Stimulated activated CD4-positive, alpha-beta T cell treated with anti-CD3 and anti-CD28 coated beads, Interleukin-4, amount 100 ng/mL, for 24 hours (primary cell): ENCODE results near the gene UNC13D.
"Not testable (repeated sequence)": the region's sequence is repeated elsewhere in the genome, so short reads cannot be mapped to it uniquely, and the experiment has no call there.

Experiments
- DNase-seq: peaks from one replicate; pipeline ENCODE4 v3.0.0-alpha.2; 2020

UNC13D gene

GRCh38 chr17:75819116-75819515 is 25.1 kb downstream of the UNC13D start:
- DNase-seq, result no peak

DNA sequence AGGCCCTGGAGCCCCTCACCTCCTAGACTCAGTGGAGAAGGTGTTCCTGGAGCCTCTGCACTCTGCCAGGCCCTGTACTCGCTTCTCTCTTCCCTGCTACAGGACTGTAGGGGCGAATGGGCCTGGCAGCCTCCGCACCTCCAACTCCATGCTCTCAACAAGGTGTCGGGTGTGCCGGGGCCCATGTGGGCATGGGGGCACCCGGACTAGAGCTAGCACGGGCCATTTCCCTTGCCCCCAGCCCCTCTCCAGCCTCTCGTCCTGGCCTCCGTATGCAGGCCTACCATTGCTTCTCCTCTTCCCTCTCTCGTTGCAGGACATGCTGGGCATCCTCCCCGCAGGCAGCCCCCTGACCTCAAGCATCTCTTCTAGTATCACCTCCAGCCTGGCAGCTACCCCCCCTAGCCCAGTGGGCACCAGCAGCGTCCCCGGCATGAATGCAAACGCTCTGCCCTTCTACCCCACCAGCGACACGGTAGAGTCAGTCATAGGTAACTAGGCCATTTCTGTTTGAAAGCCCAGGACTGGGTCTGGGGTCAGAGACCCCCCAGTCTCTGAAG is 25.8 kb downstream of the UNC13D start:
- no peak for DNase-seq

GRCh38 chr17:75817571-75817970 is 26.6 kb downstream of the UNC13D start:
- no peak for DNase-seq

GRCh38 chr17:75816693-75817092 is 27.5 kb downstream of the UNC13D start:
- DNase-seq, result no peak

- DNase-seq, result no peak
Measured at GRCh38 chr17:75815399-75815798, 28.8 kb downstream of the UNC13D start.

GRCh38 chr17:75814900-75815373 is 29.3 kb downstream of the UNC13D start:
- DNase-seq, result no peak

- no peak for DNase-seq
Measured at GRCh38 chr17:75814021-75814395, 30.2 kb downstream of the UNC13D start.

GRCh38 chr17:75813081-75814020 is 30.9 kb downstream of the UNC13D start:
- DNase-seq, result no peak

DNA sequence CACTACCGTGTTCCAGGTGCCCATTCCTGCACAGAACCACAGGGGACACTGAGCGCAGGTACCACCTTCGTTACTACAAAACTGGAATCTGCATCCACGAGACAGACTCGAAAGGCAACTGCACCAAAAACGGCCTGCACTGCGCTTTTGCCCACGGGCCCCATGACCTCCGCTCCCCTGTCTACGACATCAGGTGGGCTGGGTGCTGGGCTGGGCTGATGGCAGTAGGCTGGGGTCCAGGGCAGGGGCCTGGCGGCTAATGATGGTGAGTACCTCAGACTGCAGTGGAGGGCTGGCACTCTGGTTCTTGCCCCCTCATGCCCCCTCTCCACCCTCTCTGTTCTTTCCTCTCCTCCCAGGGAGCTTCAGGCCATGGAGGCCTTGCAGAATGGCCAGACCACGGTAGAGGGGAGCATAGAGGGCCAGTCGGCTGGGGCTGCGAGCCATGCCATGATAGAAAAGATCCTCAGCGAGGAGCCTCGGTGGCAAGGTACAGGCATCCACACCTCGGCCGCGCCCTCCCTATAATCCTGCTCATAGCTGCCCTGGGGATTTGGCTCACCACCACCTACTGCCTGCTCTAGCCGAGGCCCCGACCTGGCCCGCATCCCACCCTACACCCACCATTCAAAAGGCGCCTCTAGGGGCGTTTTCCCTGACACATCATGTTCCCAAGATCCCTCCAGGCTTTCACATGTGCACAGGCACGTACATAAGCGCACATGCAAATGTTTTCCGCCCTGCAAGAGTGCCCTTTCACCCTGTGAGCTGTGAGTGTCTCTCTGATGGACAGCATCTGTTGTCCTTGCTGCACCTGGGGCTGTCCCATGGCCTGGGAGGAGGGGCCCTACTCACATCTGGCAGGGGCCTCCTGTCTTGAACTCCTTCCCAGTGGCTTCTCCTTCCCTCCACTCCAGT is 31.8 kb downstream of the UNC13D start:
- no peak for DNase-seq

DNA sequence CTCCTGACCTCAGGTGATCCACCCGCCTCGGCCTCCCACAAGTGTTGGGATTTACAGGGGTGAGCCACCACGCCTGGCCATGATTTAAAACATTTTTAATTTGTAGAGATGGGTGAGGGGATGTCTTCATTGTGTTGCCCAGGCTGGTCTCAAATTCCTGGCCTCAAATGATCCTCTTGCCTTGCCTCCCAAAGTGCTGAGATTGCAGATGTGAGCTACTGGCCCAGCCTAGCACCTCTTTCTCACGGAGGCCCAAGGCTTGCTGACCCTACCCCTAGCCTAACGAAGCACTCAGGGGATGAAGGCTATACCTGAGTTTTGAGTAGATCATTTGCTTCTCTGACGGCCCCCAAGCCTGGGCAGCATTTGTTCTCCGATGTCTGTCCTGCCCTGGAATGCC is 33.0 kb downstream of the UNC13D start:
- no peak for DNase-seq

- not testable (repeated sequence) for DNase-seq
Measured at GRCh38 chr17:75810756-75811155, 33.4 kb downstream of the UNC13D start.

DNA sequence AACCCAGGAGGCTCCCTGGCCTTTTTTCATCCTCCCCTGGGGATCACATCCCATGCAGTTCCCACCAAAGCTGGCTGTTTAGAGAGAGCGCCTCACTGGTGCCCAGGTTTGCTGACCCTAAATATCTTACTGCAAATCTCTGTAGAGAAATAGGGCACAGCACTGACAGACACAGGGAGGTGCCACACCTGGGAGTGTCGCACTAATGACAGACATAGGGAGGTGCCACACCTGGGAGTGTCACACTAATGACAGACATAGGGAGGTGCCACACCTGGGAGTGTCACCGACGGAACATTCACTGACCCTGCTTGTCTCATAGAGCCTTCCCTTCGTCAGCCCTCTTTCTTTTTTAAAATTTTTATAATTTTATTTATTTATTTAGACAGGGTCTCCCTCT is 34.0 kb downstream of the UNC13D start:
- DNase-seq, result no peak

- no peak for DNase-seq
Measured at GRCh38 chr17:75809631-75810111, 34.5 kb downstream of the UNC13D start.

DNA sequence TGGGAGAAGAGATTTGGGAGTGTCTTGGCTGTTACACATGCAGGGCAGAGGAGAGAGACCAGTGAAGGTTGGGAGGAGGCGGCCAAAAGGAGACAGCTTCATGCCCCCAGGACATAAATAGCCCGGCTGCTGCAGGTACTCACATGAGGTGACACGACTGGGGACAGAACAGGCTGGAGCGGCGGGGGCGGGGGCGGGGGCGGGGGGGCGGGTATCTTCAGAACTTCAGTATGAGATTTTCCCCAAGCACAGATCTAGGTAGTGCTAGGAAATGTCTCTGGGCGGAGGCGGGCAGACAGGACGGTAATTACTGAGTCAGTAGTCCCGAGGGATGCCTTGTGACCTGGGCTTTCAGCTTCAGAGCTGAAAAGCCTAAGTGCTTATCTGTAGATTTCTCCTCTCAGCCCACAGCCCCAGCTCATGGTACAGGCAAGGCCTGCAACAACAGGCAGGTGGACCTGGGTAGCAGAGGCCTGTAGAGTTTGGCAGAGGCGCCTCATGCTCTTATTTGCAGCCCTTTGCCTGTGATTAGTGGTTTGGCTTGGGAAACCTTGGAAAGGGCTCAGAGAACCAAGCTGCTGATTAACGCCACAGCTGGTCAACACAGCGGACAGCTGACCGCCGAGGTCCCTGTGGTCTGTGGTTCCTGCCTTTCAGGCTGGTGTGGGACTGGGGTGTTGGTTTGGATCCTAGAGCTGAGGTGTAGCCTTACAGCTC is 35.1 kb downstream of the UNC13D start:
- DNase-seq, result no peak

GRCh38 chr17:75808549-75808904 is 35.7 kb downstream of the UNC13D start:
- DNase-seq, result no peak

DNA sequence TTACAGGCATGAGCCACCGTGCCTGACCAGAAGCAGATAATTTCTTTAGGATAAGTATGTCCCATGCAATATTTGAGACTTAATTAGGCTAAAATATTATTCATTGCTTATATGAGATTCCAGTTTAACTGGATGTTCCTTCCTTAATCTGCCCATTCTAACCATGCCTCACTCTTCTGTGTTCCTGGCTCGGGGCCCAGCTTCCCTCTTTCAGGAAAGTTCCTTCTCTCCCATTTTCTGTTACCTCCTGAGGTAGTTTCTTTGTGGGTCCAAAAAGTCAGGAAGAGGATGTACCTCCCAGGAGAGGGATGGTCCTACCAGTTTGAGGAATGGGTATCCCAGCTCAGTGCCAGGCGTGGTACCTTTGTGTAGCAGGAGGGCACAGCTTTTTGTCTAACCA is 36.3 kb downstream of the UNC13D start:
- DNase-seq, result no peak

DNA sequence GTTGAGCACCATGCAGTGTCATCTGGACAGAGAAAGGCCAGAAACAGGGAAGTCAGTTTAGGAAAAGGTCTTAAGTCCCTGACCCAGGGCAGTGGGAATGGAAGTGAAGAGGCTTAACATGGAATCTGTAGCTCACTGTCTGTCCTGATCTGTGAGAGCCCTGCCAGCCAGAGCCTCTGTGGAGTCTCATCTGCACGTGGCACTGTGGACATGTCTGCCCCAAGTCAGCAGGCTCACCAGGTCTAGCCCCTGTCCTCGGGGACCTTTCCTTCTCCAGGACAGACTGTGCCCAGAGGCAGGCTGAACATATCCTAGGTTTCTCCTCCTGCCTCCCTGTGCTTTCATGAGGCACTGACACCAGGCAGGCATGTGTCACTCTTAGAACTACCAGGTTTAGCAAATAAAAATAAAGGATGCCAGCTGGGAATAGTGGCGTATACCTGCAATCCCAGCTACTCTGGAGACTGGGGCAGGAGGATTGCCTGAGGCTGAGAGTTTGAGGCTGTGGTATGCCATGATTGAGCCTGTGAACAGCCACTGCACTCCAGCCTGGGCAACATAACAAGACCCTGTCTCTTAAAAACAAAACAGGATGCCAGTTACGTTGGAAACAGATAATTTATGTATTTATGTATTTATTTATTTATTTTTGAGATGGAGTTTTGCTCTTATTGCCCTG is 37.2 kb downstream of the UNC13D start:
- no peak for DNase-seq

- no peak for DNase-seq
Measured at GRCh38 chr17:75803883-75804282, 40.3 kb downstream of the UNC13D start.

DNA sequence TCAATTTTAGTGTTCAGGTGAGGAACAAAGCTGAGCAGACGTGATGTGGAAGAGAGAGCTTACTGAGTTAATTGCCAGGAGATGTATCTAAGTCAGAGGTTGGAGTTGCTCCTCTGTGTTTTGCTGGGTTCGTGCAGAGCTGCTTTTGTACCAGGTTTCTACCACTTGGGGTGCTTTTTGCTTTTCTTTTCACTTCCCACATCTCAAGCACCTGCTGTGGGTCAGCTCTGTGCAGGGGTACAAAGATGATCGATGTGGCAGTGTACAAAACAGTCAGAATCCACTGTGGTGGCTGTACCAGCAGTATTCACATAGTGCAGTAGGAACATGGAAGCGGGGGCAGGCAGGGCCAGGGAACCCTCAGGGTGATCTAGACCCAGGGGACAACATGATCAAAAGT is 44.8 kb downstream of the UNC13D start:
- no peak for DNase-seq

- no peak for DNase-seq
Measured at GRCh38 chr17:75795820-75796607, 48.2 kb downstream of the UNC13D start.

- DNase-seq, result no peak
Measured at GRCh38 chr17:75793460-75793859, 50.7 kb downstream of the UNC13D start.
